HepG2 (cell line): ENCODE measurements around the gene ANGPTL7. TPM values are rescaled to one million over a fixed set of nuclear protein-coding genes. Genes with fewer than 3 reads are reported as not detected.

ENCODE experiments used
- ATAC-seq: fragments of 200-7000 bp; cut with Tn5 transposase; 3 replicates; pipeline ENCODE4 v1.9.1; 2020; ENCODE audit warnings: mild to moderate bottlenecking, moderate library complexity
- BruUV-seq: library from RNA; stranded (reverse); fragments of 400-500 nt; replicated peaks from 2 replicates; lab custom pipeline; 2021; lab: Mats Ljungman, UMichigan
- CTCF ChIA-PET: fragments of 300-600 bp; formaldehyde crosslinking; extraction: SDS; loops from one replicate; lab custom pipeline; 2021; ENCODE audit warnings: low total read pairs, inconsistent platforms, low intra/inter-chr PET ratio; lab: Yijun Ruan, JAX
- POLR2A ChIA-PET: fragments of 350-600 bp; sonication (Branson Sonifier 250); formaldehyde crosslinking; loops from one replicate; lab custom pipeline; 2020; ENCODE audit warnings: antibody characterized with exemption, inconsistent platforms; lab: Yijun Ruan, JAX
- DNase-seq: peaks from one replicate; pipeline ENCODE4 v3.0.0-alpha.2; 2015; ENCODE audit warnings: low spot score
- FAIRE-seq: peaks from 3 replicates; lab custom pipeline; 2011; peaks lifted over from hg19 to GRCh38; lab: Jason Lieb, UNC
- H2AFZ ChIP-seq: one replicate; pipeline ENCODE4 v1.6.1; 2011; ENCODE audit warnings: low read length, inconsistent platforms
- H3K27ac ChIP-seq: fragments of 300-600 bp; 3 replicates; pipeline ENCODE4 v1.8.0; 2011; ENCODE audit warnings: mixed run types, mild to moderate bottlenecking, mixed read lengths, low read length, inconsistent platforms; ENCODE audit not compliant: insufficient read depth; ENCODE audit errors: extremely low read length
- H3K27me3 ChIP-seq, 2 experiments: fragments of 200-600 bp in 1 of 2; 2 replicates in 1 of 2; 3 replicates in 1 of 2; pipeline versions ENCODE4 v1.6.0 to v1.8.0; 2011; ENCODE audit warnings: low read length in 2 of 2, mild to moderate bottlenecking in 2 of 2, moderate library complexity in 2 of 2, inconsistent platforms in 1 of 2; ENCODE audit not compliant: insufficient read depth in 2 of 2, control insufficient read depth in 1 of 2
- H3K36me3 ChIP-seq, 2 experiments: fragments of 200-600 bp in 1 of 2; replicated peaks in 1 of 2; 2 replicates in 1 of 2; 3 replicates in 1 of 2; pipeline versions ENCODE4 v1.5.1 to v1.8.0; 2011; ENCODE audit warnings: low read length in 2 of 2, inconsistent platforms in 1 of 2; ENCODE audit not compliant: insufficient read depth in 2 of 2, control insufficient read depth in 1 of 2
- H3K4me1 ChIP-seq: 2 replicates; pipeline ENCODE4 v1.5.1; 2012; ENCODE audit warnings: low read length, inconsistent platforms; ENCODE audit not compliant: insufficient read depth
- H3K4me2 ChIP-seq: 2 replicates; pipeline ENCODE4 v1.6.0; 2011; ENCODE audit warnings: low read depth, low read length, inconsistent platforms
- H3K4me3 ChIP-seq, 3 experiments: fragments of 200-600 bp in 1 of 3; sonication (generic), shearing (Covaris generic) in 1 of 3; replicated peaks in 1 of 3; 2 replicates each; pipeline ENCODE4 v1.5.1; 2011 to 2016; ENCODE audit warnings: low read length in 3 of 3, inconsistent platforms in 2 of 3, low read depth in 2 of 3, mild to moderate bottlenecking in 2 of 3, control low read depth in 1 of 3, mixed read lengths in 1 of 3; ENCODE audit not compliant: insufficient read depth in 1 of 3
- H3K79me2 ChIP-seq: one replicate; pipeline ENCODE4 v1.6.1; 2011; ENCODE audit warnings: low read length, inconsistent platforms; ENCODE audit not compliant: insufficient read depth
- H3K9ac ChIP-seq: 2 replicates; pipeline ENCODE4 v1.6.0; 2011; ENCODE audit warnings: mild to moderate bottlenecking, low read depth, low read length, inconsistent platforms; ENCODE audit not compliant: insufficient read depth
- H3K9me3 ChIP-seq: 2 replicates; pipeline ENCODE4 v1.5.1; 2012; ENCODE audit warnings: mild to moderate bottlenecking, low read length
- H4K20me1 ChIP-seq: 2 replicates; pipeline ENCODE4 v1.6.0; 2011; ENCODE audit warnings: inconsistent platforms, mild to moderate bottlenecking, low read length, moderate library complexity; ENCODE audit not compliant: insufficient read depth
- DBP ChIP-seq: sonication (generic); formaldehyde crosslinking; IDR thresholded peaks from 2 replicates; pipeline ENCODE4 v1.4.0; 2020; ENCODE audit warnings: missing genetic modification reagents; ENCODE audit errors: not compliant biosample characterization
- NR2F6 ChIP-seq, 2 experiments: IDR thresholded peaks; 2 replicates each; pipeline ENCODE4 v1.6.1; 2016; ENCODE audit warnings: antibody characterized with exemption in 1 of 2, mild to moderate bottlenecking in 1 of 2
- RFX5 ChIP-seq: IDR thresholded peaks from 2 replicates; pipeline ENCODE4 v1.6.1; 2011; ENCODE audit warnings: low read depth, low read length, improper control_type of control experiment
- SIN3A ChIP-seq: IDR thresholded peaks from 2 replicates; pipeline ENCODE4 v1.6.1; 2011; ENCODE audit warnings: low read depth, mild to moderate bottlenecking, control low read depth, low read length, borderline replicate concordance
- TFDP2 ChIP-seq: sonication (generic); formaldehyde crosslinking; IDR thresholded peaks from 2 replicates; pipeline ENCODE4 v1.4.0; 2020; ENCODE audit warnings: missing genetic modification reagents
- ZNF180 ChIP-seq: sonication (generic); formaldehyde crosslinking; IDR thresholded peaks from 2 replicates; pipeline ENCODE4 v1.4.0; 2020; ENCODE audit warnings: low read depth, missing genetic modification reagents, borderline replicate concordance
- ZNF260 ChIP-seq: sonication (generic); formaldehyde crosslinking; IDR thresholded peaks from 2 replicates; pipeline ENCODE4 v1.4.0; 2020; ENCODE audit warnings: missing genetic modification reagents, low read depth, mild to moderate bottlenecking, borderline replicate concordance
- ZNF546 ChIP-seq: sonication (generic); formaldehyde crosslinking; conservative IDR thresholded peaks from 2 replicates; pipeline ENCODE4 v1.8.1; 2023; ENCODE audit warnings: mild to moderate bottlenecking, missing genetic modification reagents
- ZNF552 ChIP-seq: sonication (generic); formaldehyde crosslinking; IDR thresholded peaks from 2 replicates; pipeline ENCODE4 v1.9.0; 2022; ENCODE audit warnings: missing genetic modification reagents, mild to moderate bottlenecking, borderline replicate concordance
- ZNF7 ChIP-seq: IDR thresholded peaks from 2 replicates; pipeline ENCODE4 v1.6.1; 2016; ENCODE audit warnings: missing biosample characterization, missing genetic modification reagents
- WGBS: methylation state at CpG from one replicate; pipeline ENCODE4 v1.1.6; 2017; ENCODE audit warnings: low lambda C conversion rate; 5-methylcytosine and 5-hydroxymethylcytosine counted together
- in situ Hi-C: cut with HindIII; loops from 2 replicates; pipeline ENCODE4 v1.10.0; 2017; ENCODE audit warnings: low pct_unique_long_range_greater_than_20kb; ENCODE audit not compliant: extremely low pct_ligation_motif_present
- intact Hi-C: fragments of 100-400 bp; cut with micrococcal nuclease; formaldehyde crosslinking; loops from one replicate; pipeline ENCODE4 v1.10.0; 2022; ENCODE audit not compliant: unreplicated experiment
- polyA plus RNA-seq, 8 experiments: library from polyadenylated mRNA; depleted of rRNA in 3 of 8; stranded (reverse) in 7 of 8; unstranded in 1 of 8; fragments of >200 nt; fragmentation: Illumina TruSeq in 4 of 8; extraction: Trizol in 4 of 8; gene quantifications; 2 replicates each; pipeline versions ENCODE4 v1.2.1 to v1.2.3, GENCODE V29; 2011 to 2016; ENCODE audit warnings: low read depth in 4 of 8, missing spikeins in 1 of 8, mixed read lengths in 1 of 8; ENCODE audit not compliant: insufficient read depth in 1 of 8
- total RNA-seq, 5 experiments: library from RNA; depleted of rRNA; stranded (reverse); fragments of >200 nt; fragmentation: Illumina TruSeq; extraction: Trizol; gene quantifications; 2 replicates each; pipeline ENCODE4 v1.2.3, GENCODE V29; 2016; ENCODE audit warnings: low read depth in 1 of 5

ANGPTL7 gene
- total and polyA plus RNA-seq, 2 of the 13 experiments (the other 11 are each of a cell fraction or from before 2014, with no cell fraction given), result not detected

- no peaks in the 10 kb centered on the region for H3K4me1 ChIP-seq
- DNase-seq (no peak), FAIRE-seq (no peak), ATAC-seq (no peak)
- no peak overlapping the region for H3K4me2 ChIP-seq
- no peaks in the 10 kb centered on the region for H3K79me2 ChIP-seq
- in situ Hi-C loops, result no loop called here
- H3K36me3 ChIP-seq, result peaks cover 4 to 51% of the 10 kb centered on the region in 2 experiments
- CTCF ChIA-PET, result no interaction called here
- BruUV-seq, result no TSS peak
- H3K9me3 ChIP-seq, result no peaks in the 10 kb centered on the region
- TF ChIP-seq ZNF546 (no peak), ZNF260 (CRISPR knock-in tag) (no peak), RFX5 (peak; percentile 86)
- POLR2A ChIA-PET, result no interaction called here
- 94% methylated on average over 1 of the region's 1 CpG for WGBS
- no peak overlapping the region for H2AFZ ChIP-seq
- no peaks in the 10 kb centered on the region for H4K20me1 ChIP-seq
- no peak overlapping the region for H3K4me3 ChIP-seq
- no peak overlapping the region for H3K9ac ChIP-seq
- no peak overlapping the region for H3K27ac ChIP-seq
- H3K27me3 ChIP-seq, result no peaks in the 10 kb centered on the region
- intact Hi-C loops, result no loop called here
These were observed 774 bp upstream of the ANGPTL7 start for GRCh38 chr1:11188381-11188780.

GRCh38 chr1:11193376-11193775 lies 4.2 kb downstream of the ANGPTL7 start:
- TF ChIP-seq SIN3A, result no peak
- TF ChIP-seq DBP (CRISPR knock-in tag), result no peak
- TF ChIP-seq ZNF552 (CRISPR knock-in tag), result no peak
- TF ChIP-seq NR2F6 (IDR thresholded peaks at IDR 0.05), result no peak
- TF ChIP-seq NR2F6 (CRISPR knock-in tag; IDR thresholded peaks at IDR 0.05), result no peak
- no peak for TF ChIP-seq ZNF7
- no peak for TF ChIP-seq TFDP2 (CRISPR knock-in tag)
- TF ChIP-seq ZNF180, result no peak
- TF ChIP-seq, all 625 proteins: peak for 0
- CTCF ChIA-PET, result no interaction called here
- in situ Hi-C loops, result no loop called here
- Histone ChIP-seq H3K9ac (no peak overlapping the region), H4K20me1 (no peaks in the 10 kb centered on the region), H3K9me3 (no peaks in the 10 kb centered on the region), H3K27ac (no peak overlapping the region), H3K79me2 (no peaks in the 10 kb centered on the region), H3K4me1 (no peaks in the 10 kb centered on the region), H3K36me3 (peaks cover 20 to 69% of the 10 kb centered on the region in 2 experiments), H3K4me3 (no peak overlapping the region), H3K27me3 (no peaks in the 10 kb centered on the region), H2AFZ (no peak overlapping the region), H3K4me2 (no peak overlapping the region)
- 98% methylated on average over 11 of the region's 11 CpGs for WGBS
- FAIRE-seq, result no peak
- intact Hi-C loops, result no loop called here
- ATAC-seq, result no peak
- no TSS peak for BruUV-seq
- no peak for DNase-seq
- POLR2A ChIA-PET, result no interaction called here
